Panc1 (cell line): ENCODE data around the gene GRIN1.

ENCODE experiments used
- POLR2AphosphoS5 ChIP-seq: IDR thresholded peaks from 2 replicates; pipeline ENCODE4 v1.6.1; 2012; ENCODE audit warnings: mild to moderate bottlenecking, low read depth, low read length, moderate library complexity
- TF ChIP-seq, protein P1 (sequence below): fragments of 450-650 bp; IDR thresholded peaks from 2 replicates; pipeline ENCODE4 v1.5.1; 2017; ENCODE audit warnings: mild to moderate bottlenecking
- TF ChIP-seq, protein P2 (sequence below), 2 experiments: IDR thresholded peaks; 2 replicates each; pipeline ENCODE4 v1.6.1; 2011 to 2012; ENCODE audit warnings: low read depth in 2 of 2, control low read depth in 1 of 2, low read length in 1 of 2, mild to moderate bottlenecking in 1 of 2, moderate library complexity in 1 of 2; ENCODE audit not compliant: insufficient read depth in 1 of 2

DNA sequence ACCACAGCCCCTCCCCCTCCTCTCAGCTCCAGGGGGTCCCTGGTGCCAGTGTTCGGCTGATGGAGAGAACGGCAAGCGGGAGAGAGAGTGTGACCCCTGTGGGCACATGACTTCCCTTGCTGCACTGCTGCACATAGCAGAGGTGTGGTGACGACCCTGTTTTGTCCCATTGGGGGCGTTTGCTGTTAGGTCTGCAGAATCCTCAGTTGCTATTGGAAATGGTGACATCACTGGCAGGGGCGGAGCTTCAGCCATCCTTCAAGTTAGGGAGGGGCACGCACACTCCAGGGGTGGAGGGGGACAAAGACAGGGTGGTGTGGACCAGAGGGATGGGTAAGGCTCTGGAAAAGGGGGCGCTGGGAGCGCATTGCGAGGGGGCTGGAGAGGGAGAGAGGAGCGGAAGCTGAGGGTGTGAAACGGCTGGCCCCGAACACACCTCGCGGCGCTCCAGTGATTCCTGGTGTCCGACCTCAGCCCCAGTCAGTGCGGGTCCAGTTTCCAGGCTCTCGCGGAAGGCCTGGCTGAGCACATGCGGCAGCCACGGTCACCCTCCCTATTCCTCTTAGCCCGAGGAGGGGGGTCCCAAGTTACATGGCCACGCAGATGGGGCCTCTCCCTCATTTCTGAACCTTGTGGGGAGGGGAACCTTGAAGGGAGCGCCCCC is 764 bp upstream of the GRIN1 start:
- TF ChIP-seq, protein P1, sequence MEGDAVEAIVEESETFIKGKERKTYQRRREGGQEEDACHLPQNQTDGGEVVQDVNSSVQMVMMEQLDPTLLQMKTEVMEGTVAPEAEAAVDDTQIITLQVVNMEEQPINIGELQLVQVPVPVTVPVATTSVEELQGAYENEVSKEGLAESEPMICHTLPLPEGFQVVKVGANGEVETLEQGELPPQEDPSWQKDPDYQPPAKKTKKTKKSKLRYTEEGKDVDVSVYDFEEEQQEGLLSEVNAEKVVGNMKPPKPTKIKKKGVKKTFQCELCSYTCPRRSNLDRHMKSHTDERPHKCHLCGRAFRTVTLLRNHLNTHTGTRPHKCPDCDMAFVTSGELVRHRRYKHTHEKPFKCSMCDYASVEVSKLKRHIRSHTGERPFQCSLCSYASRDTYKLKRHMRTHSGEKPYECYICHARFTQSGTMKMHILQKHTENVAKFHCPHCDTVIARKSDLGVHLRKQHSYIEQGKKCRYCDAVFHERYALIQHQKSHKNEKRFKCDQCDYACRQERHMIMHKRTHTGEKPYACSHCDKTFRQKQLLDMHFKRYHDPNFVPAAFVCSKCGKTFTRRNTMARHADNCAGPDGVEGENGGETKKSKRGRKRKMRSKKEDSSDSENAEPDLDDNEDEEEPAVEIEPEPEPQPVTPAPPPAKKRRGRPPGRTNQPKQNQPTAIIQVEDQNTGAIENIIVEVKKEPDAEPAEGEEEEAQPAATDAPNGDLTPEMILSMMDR = no peak
- TF ChIP-seq POLR2AphosphoS5 = no peak
- TF ChIP-seq, protein P2, sequence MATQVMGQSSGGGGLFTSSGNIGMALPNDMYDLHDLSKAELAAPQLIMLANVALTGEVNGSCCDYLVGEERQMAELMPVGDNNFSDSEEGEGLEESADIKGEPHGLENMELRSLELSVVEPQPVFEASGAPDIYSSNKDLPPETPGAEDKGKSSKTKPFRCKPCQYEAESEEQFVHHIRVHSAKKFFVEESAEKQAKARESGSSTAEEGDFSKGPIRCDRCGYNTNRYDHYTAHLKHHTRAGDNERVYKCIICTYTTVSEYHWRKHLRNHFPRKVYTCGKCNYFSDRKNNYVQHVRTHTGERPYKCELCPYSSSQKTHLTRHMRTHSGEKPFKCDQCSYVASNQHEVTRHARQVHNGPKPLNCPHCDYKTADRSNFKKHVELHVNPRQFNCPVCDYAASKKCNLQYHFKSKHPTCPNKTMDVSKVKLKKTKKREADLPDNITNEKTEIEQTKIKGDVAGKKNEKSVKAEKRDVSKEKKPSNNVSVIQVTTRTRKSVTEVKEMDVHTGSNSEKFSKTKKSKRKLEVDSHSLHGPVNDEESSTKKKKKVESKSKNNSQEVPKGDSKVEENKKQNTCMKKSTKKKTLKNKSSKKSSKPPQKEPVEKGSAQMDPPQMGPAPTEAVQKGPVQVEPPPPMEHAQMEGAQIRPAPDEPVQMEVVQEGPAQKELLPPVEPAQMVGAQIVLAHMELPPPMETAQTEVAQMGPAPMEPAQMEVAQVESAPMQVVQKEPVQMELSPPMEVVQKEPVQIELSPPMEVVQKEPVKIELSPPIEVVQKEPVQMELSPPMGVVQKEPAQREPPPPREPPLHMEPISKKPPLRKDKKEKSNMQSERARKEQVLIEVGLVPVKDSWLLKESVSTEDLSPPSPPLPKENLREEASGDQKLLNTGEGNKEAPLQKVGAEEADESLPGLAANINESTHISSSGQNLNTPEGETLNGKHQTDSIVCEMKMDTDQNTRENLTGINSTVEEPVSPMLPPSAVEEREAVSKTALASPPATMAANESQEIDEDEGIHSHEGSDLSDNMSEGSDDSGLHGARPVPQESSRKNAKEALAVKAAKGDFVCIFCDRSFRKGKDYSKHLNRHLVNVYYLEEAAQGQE (IDR thresholded peaks at IDR 0.05; ENCODE audit: insufficient read depth in 1 of 2, low read depth in 2 of 2, low read length in 1 of 2) = no peak
